RWPE1 (cell line): Measurements from ENCODE around the gene TNFRSF13B.

Source experiments
- CTCF ChIA-PET: fragments of 350-600 bp; sonication (Branson Sonifier 250); formaldehyde crosslinking; extraction: SDS; loops from one replicate; lab custom pipeline; 2021; lab: Yijun Ruan, JAX
- POLR2A ChIA-PET: fragments of 400-600 bp; formaldehyde crosslinking; extraction: SDS; loops from one replicate; lab custom pipeline; 2020; ENCODE audit warnings: antibody characterized with exemption; ENCODE audit not compliant: low non-redundant PET; lab: Yijun Ruan, JAX
- DNase-seq: peaks from one replicate; pipeline ENCODE4 v3.0.0; 2012; ENCODE audit warnings: low spot score
- H3K27ac ChIP-seq: fragments of 450-650 bp; 2 replicates; pipeline ENCODE4 v1.5.1; 2017
- TF ChIP-seq, protein P1 (sequence below): fragments of 450-650 bp; conservative IDR thresholded peaks from 2 replicates; pipeline ENCODE4 v1.5.1; 2017; ENCODE audit warnings: low read depth, mild to moderate bottlenecking

The TNFRSF13B gene

DNA sequence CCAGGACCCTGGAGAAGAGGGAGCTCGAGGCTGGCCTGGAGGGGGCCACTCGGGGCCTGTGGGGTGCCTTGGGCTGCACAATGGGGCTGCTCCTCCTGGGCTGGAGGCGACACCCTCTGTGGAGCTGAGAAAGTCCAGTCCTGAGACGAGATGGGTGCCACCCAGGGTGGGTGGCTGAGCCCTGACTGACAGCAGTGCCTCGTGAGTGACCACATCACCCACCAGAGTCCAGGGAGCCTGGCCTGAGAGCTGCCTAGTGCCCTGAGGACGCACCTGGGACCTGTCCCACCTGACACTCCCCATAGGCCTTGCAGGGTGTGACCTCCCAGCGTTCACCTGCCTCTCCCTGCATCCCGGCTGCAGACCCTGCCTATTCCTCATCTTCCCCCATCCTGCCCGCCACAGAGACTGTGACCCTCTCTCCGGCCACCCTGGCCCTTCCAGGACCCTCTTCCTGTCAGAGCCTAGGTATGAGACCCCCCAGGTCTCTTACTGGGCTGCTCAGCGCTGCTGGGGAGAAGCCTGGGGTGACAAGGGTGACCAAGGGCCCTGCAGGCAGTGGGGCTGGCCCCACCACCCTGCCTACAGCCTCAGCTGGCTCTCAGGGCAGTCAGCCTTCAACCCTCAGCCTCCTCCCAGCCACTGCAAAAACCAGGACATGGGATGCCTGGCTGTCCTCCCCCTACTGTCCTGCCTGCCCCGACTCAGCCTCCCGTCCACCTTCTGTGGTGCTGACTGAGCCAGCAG is 41.2 kb downstream of the TNFRSF13B start:
- TF ChIP-seq, protein P1, sequence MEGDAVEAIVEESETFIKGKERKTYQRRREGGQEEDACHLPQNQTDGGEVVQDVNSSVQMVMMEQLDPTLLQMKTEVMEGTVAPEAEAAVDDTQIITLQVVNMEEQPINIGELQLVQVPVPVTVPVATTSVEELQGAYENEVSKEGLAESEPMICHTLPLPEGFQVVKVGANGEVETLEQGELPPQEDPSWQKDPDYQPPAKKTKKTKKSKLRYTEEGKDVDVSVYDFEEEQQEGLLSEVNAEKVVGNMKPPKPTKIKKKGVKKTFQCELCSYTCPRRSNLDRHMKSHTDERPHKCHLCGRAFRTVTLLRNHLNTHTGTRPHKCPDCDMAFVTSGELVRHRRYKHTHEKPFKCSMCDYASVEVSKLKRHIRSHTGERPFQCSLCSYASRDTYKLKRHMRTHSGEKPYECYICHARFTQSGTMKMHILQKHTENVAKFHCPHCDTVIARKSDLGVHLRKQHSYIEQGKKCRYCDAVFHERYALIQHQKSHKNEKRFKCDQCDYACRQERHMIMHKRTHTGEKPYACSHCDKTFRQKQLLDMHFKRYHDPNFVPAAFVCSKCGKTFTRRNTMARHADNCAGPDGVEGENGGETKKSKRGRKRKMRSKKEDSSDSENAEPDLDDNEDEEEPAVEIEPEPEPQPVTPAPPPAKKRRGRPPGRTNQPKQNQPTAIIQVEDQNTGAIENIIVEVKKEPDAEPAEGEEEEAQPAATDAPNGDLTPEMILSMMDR: no peak
- no peak overlapping the region for H3K27ac ChIP-seq
- ChIA-PET POLR2A (no interaction called here), CTCF (no interaction called here)
- DNase-seq: no peak

- ChIA-PET CTCF (interaction anchor here (0.6 to 0.7 kb wide), 3 partner anchors 112 to 401 kb away, joined by 3 read pairs; no protein-coding TSS in a partner anchor), POLR2A (no interaction called here)
- no peak overlapping the region for H3K27ac ChIP-seq
- TF ChIP-seq, protein P1: no peak
- no peak for DNase-seq
Measured at GRCh38 chr17:16929757-16930520, 42.0 kb downstream of the TNFRSF13B start.

DNA sequence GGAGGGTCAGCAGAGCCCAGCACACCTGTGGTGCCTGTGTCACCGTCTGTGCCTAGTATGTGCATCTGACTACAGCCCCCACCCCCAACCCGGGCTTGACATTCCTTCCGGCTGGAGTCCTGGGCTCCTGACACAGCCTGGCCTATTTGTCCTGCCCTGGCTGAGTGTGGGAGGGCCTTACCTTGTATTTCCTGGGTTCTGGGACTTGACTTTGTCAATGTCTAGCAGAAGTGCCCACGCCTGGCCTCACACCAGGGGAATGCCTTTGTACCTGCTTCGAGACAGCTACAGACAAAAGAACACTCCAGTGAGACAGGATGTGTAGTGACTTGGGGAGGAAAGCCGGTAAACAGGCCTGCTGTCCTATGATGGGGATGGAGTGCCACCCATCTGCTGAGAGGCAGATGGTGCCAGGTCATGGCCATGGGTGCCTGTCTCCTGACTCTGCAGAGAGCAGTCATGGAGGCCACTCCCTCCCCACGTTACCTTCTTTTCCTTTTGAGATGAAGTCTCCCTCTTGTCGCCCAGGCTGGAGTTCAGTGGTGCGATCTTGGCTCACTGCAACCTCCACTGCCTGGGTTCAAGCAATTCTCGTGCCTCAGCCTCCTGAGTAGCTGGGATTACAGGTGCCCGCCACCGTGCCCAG is 42.8 kb downstream of the TNFRSF13B start:
- CTCF ChIA-PET: interaction anchor here (0.6 to 0.7 kb wide), 2 partner anchors 111 to 401 kb away, joined by 3 read pairs; no protein-coding TSS in a partner anchor
- DNase-seq: no peak
- no peak overlapping the region for H3K27ac ChIP-seq
- POLR2A ChIA-PET: no interaction called here
- TF ChIP-seq, protein P1: no peak

- ChIA-PET POLR2A (no interaction called here), CTCF (no interaction called here)
- TF ChIP-seq, protein P1: no peak
Measured at GRCh38 chr17:16928406-16929034, 43.4 kb downstream of the TNFRSF13B start.

GRCh38 chr17:16927641-16928321 is 44.1 kb downstream of the TNFRSF13B start:
- TF ChIP-seq, protein P1: no peak
- CTCF ChIA-PET: no interaction called here
- POLR2A ChIA-PET: no interaction called here
- H3K27ac ChIP-seq: no peak overlapping the region
- DNase-seq: no peak

More at GRCh38 chr17:16928406-16929034, 43.4 kb downstream of the TNFRSF13B start:
- DNase-seq: no peak
- H3K27ac ChIP-seq: no peak overlapping the region
